Endothelial cell of umbilical vein (primary cell): Measurements from ENCODE around the gene SLC10A1. TPM values are rescaled to one million over a fixed set of nuclear protein-coding genes. Genes with fewer than 3 reads are reported as not detected.

Experiments used
- BruUV-seq: library from RNA; stranded (reverse); fragments of 400-500 nt; replicated peaks from 2 replicates; lab custom pipeline; 2021; lab: Mats Ljungman, UMichigan
- CTCF ChIA-PET: fragments of 300-600, 350-600 bp; sonication (Branson Sonifier 250); formaldehyde crosslinking; loops from one replicate; lab custom pipeline; 2021; ENCODE audit warnings: antibody characterized with exemption, inconsistent platforms; lab: Charles Lee
- POLR2A ChIA-PET: fragments of 300-600, 350-600 bp; sonication (Branson Sonifier 250); formaldehyde crosslinking; loops from one replicate; lab custom pipeline; 2021; ENCODE audit warnings: antibody characterized with exemption, inconsistent platforms; lab: Charles Lee
- DNase-seq: peaks from one replicate; pipeline ENCODE4 v3.0.0-alpha.2; 2011; ENCODE audit warnings: low read depth, low spot score
- FAIRE-seq: peaks from 2 replicates; lab custom pipeline; 2011; peaks lifted over from hg19 to GRCh38; lab: Jason Lieb, UNC
- H2AFZ ChIP-seq: 2 replicates; pipeline ENCODE4 v1.6.0; 2012; ENCODE audit warnings: low read depth, low read length, control low read depth, inconsistent platforms
- H3K27ac ChIP-seq: 2 replicates; pipeline ENCODE4 v1.5.1; 2011; ENCODE audit warnings: low read depth, mild to moderate bottlenecking, control low read depth, low read length, moderate library complexity; ENCODE audit not compliant: insufficient read depth
- H3K27me3 ChIP-seq, 2 experiments: 2 replicates each; pipeline versions ENCODE4 v1.6.0 to v1.6.1; 2011; ENCODE audit warnings: low read length in 2 of 2, mixed read lengths in 1 of 2; ENCODE audit not compliant: control insufficient read depth in 2 of 2, insufficient read depth in 2 of 2
- H3K36me3 ChIP-seq, 2 experiments: 2 replicates in 1 of 2; 3 replicates in 1 of 2; pipeline ENCODE4 v1.5.1; 2011; ENCODE audit warnings: low read length in 2 of 2, mild to moderate bottlenecking in 1 of 2, moderate library complexity in 1 of 2; ENCODE audit not compliant: control insufficient read depth in 2 of 2, insufficient read depth in 2 of 2; ENCODE audit errors: extremely low read depth in 1 of 2
- H3K4me1 ChIP-seq: 3 replicates; pipeline ENCODE4 v1.5.1; 2011; ENCODE audit warnings: mild to moderate bottlenecking, low read length; ENCODE audit not compliant: control insufficient read depth, insufficient read depth; ENCODE audit errors: extremely low read depth
- H3K4me2 ChIP-seq: 2 replicates; pipeline ENCODE4 v1.6.1; 2011; ENCODE audit warnings: low read length, control low read depth, mixed read lengths; ENCODE audit not compliant: insufficient read depth
- H3K4me3 ChIP-seq, 3 experiments: fragments of 200-600 bp in 1 of 3; sonication (generic), shearing (Covaris generic) in 1 of 3; replicated peaks in 1 of 3; 2 replicates each; pipeline ENCODE4 v1.5.1; 2011 to 2016; ENCODE audit warnings: control low read depth in 3 of 3, low read length in 3 of 3, mild to moderate bottlenecking in 2 of 3, inconsistent platforms in 1 of 3, low read depth in 1 of 3, moderate library complexity in 1 of 3; ENCODE audit not compliant: insufficient read depth in 1 of 3
- H3K79me2 ChIP-seq: 2 replicates; pipeline ENCODE4 v1.6.0; 2012; ENCODE audit warnings: low read length, inconsistent platforms; ENCODE audit not compliant: control insufficient read depth, insufficient read depth
- H3K9ac ChIP-seq: replicated peaks from 2 replicates; pipeline ENCODE3; 2011; ENCODE audit warnings: low read length, control low read depth; ENCODE audit not compliant: insufficient read depth; ENCODE audit errors: extremely low read depth
- H3K9me1 ChIP-seq: replicated peaks from 3 replicates; pipeline ENCODE4 v1.6.0; 2011; ENCODE audit warnings: mild to moderate bottlenecking, low read length; ENCODE audit not compliant: control insufficient read depth, insufficient read depth; ENCODE audit errors: extremely low read depth
- H3K9me3 ChIP-seq: replicated peaks from 2 replicates; pipeline ENCODE4 v1.5.1; 2012; ENCODE audit warnings: low read length, inconsistent platforms; ENCODE audit not compliant: control insufficient read depth, insufficient read depth
- H4K20me1 ChIP-seq: replicated peaks from 2 replicates; pipeline ENCODE3; 2011; ENCODE audit warnings: mild to moderate bottlenecking, low read length; ENCODE audit not compliant: control insufficient read depth, insufficient read depth; ENCODE audit errors: extremely low read depth
- EZH2 ChIP-seq: IDR thresholded peaks from 2 replicates; pipeline ENCODE4 v1.6.1; 2012; ENCODE audit warnings: borderline replicate concordance, low read depth, mild to moderate bottlenecking, moderate library complexity, low read length, inconsistent platforms; ENCODE audit not compliant: severe bottlenecking
- FOS ChIP-seq: IDR thresholded peaks from 2 replicates; pipeline ENCODE4 v1.6.1; 2011; ENCODE audit warnings: mild to moderate bottlenecking, low read length, moderate library complexity, borderline replicate concordance; ENCODE audit not compliant: insufficient read depth
- GATA2 ChIP-seq: IDR thresholded peaks from 2 replicates; pipeline ENCODE4 v1.7.0; 2011; ENCODE audit warnings: low read depth, mild to moderate bottlenecking, moderate library complexity, mixed read lengths, low read length; ENCODE audit not compliant: insufficient read length, insufficient read depth
- JUN ChIP-seq: IDR thresholded peaks from 2 replicates; pipeline ENCODE4 v1.6.1; 2011; ENCODE audit warnings: borderline replicate concordance, low read depth; ENCODE audit not compliant: insufficient read length, insufficient read depth
- MAX ChIP-seq: IDR thresholded peaks from 2 replicates; pipeline ENCODE4 v1.6.1; 2011; ENCODE audit not compliant: insufficient read depth, insufficient read length
- MYC ChIP-seq: IDR thresholded peaks from one replicate; pipeline ENCODE4 v1.6.1; 2011; ENCODE audit warnings: mild to moderate bottlenecking, low read depth, low read length
- POLR2A ChIP-seq: IDR thresholded peaks from 2 replicates; pipeline ENCODE4 v1.6.1; 2012; ENCODE audit warnings: low read depth, mild to moderate bottlenecking, control low read depth, low read length
- POLR2AphosphoS5 ChIP-seq: IDR thresholded peaks from 2 replicates; pipeline ENCODE4 v1.6.1; 2012; ENCODE audit warnings: low read depth, mild to moderate bottlenecking, control low read depth, low read length, moderate library complexity; ENCODE audit not compliant: insufficient read depth
- dilution Hi-C: fragments of 300-500 bp; cut with MboI; formaldehyde crosslinking; loops from one replicate; pipeline ENCODE4 v1.15.0; 2019; ENCODE audit warnings: low sequenced_read_pairs; ENCODE audit not compliant: extremely low pct_ligation_motif_present
- intact Hi-C: fragments of 100-400 bp; cut with micrococcal nuclease; formaldehyde crosslinking; loops from one replicate; pipeline ENCODE4 v1.10.0; 2022
- polyA plus RNA-seq, 4 experiments: library from polyadenylated mRNA; depleted of rRNA in 3 of 4; stranded (reverse) in 3 of 4; unstranded in 1 of 4; fragments of >200 nt; gene quantifications; 2 replicates each; pipeline versions ENCODE4 v1.2.1 to v1.2.3, GENCODE V29; 2011 to 2012; ENCODE audit warnings: missing spikeins in 1 of 4
- total RNA-seq: library from RNA; stranded (reverse); gene quantifications from 2 replicates; pipeline ENCODE4 v1.2.3, GENCODE V29; 2021
- TF ChIP-seq, protein P1 (sequence below), 2 donors: IDR thresholded peaks; 1 replicate in 1 of 2; 2 replicates in 1 of 2; pipeline ENCODE4 v1.5.1; 2011; ENCODE audit warnings: low read length in 2 of 2, mild to moderate bottlenecking in 2 of 2, moderate library complexity in 2 of 2, control low read depth in 1 of 2, inconsistent platforms in 1 of 2, low read depth in 1 of 2; ENCODE audit not compliant: insufficient read depth in 1 of 2; ENCODE audit errors: extremely low read depth in 1 of 2

The SLC10A1 gene
- total and polyA plus RNA-seq, 2 donors (not counting 3 experiments of a cell fraction or from before 2014, with no cell fraction given): not detected

GRCh38 chr14:69838881-69839416 lies 41.9 kb upstream of the SLC10A1 start:
- Histone ChIP-seq H3K9me1 (no peaks in the 10 kb centered on the region), H3K36me3 (no peaks in the 10 kb centered on the region), H3K27me3 (peaks cover 3 to 4% of the 10 kb centered on the region in 2 experiments), H3K27ac (no peak overlapping the region), H3K4me2 (no peak overlapping the region), H4K20me1 (no peaks in the 10 kb centered on the region), H3K4me1 (no peaks in the 10 kb centered on the region), H2AFZ (no peak overlapping the region), H3K9ac (no peak overlapping the region), H3K9me3 (no peaks in the 10 kb centered on the region), H3K4me3 (no peak overlapping the region), H3K79me2 (no peaks in the 10 kb centered on the region)
- BruUV-seq: no TSS peak
- intact Hi-C loops (no loop called here), dilution Hi-C loops (no loop called here)
- TF ChIP-seq POLR2AphosphoS5: no peak
- TF ChIP-seq MAX: no peak
- TF ChIP-seq, protein P1, sequence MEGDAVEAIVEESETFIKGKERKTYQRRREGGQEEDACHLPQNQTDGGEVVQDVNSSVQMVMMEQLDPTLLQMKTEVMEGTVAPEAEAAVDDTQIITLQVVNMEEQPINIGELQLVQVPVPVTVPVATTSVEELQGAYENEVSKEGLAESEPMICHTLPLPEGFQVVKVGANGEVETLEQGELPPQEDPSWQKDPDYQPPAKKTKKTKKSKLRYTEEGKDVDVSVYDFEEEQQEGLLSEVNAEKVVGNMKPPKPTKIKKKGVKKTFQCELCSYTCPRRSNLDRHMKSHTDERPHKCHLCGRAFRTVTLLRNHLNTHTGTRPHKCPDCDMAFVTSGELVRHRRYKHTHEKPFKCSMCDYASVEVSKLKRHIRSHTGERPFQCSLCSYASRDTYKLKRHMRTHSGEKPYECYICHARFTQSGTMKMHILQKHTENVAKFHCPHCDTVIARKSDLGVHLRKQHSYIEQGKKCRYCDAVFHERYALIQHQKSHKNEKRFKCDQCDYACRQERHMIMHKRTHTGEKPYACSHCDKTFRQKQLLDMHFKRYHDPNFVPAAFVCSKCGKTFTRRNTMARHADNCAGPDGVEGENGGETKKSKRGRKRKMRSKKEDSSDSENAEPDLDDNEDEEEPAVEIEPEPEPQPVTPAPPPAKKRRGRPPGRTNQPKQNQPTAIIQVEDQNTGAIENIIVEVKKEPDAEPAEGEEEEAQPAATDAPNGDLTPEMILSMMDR (IDR thresholded peaks at IDR 0.05; ENCODE audit: extremely low read depth in 1 of 2, insufficient read depth in 1 of 2, low read depth in 1 of 2, low read length in 2 of 2): no peak
- TF ChIP-seq MYC: no peak
- TF ChIP-seq GATA2: no peak
- TF ChIP-seq FOS: no peak
- TF ChIP-seq POLR2A: no peak
- TF ChIP-seq EZH2: no peak
- TF ChIP-seq JUN: no peak
- FAIRE-seq (no peak), DNase-seq (no peak)
- POLR2A ChIA-PET: no interaction called here
- CTCF ChIA-PET: no interaction called here
